HS-5 (cell line): ENCODE data around the gene RAB8B.

Source experiments
- DNase-seq: peaks from one replicate; pipeline ENCODE4 v3.0.0-alpha.2; 2012; ENCODE audit warnings: low read depth

RAB8B gene

DNA sequence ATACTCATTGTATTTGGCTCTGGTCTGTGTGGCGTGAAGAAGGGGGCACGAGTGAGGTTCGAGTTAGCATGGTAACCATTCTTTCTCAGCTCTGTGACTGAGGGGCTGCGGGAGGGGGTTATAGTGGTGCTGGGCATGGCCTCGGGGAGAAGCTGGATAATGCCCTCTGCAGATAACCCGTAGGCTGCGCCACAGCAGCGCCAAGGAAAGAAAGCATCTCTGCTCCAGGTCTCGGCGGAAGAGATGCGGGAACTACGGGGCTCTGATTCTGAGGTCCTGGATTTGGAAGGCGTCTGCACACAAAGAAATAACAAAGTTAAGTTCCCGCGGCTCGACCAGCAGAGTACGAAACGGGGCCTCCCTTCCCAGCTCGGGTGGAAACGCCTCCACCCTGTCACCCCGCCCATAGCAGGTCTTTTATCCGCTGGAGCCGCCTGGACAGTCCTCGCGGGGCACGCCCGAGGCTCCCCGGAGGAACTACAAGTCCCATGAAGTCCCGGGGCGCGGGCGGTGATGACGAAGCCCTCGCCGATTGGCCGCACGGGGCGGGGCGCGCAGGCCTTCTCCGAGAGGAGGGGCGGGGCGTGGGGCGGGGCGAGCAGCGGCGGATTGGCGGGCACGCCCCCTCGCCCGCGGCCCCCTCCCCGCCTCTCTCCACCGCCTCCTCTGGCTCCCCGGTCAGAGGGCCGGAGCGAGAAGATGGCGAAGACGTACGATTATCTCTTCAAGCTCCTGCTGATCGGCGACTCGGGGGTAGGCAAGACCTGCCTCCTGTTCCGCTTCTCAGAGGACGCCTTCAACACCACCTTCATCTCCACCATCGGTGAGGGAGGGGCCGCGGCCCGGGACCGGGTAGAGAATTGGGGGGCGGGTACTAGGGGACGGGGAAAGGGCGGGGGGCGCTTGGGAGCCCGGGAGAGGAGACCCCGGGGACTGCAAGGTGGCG lies at the start of gene RAB8B:
RAB8B (plus strand) TSS at position 681 of the 946 bp plus-strand sequence; CDS start at position 700, 19 bp downstream.
- peak; percentile 84 for DNase-seq

DNA sequence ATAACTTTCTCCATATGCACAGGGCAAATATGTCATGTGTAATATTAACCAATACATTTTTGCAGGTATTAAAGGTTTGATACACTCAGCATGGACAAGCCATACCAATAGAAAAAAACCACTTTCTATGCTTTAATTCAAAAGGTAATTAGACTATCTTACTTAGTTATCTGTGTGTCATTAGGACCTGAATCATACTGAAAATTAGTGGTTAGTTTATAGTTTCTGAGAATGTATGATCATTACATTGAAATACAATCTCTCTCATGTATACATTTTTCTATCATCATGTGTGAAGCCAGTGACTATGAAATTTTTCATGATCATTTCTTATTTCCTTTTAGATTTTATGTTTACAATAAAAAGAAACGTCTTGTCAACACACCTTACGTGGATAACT lies 48.5 kb upstream of the RAB8B start:
- no peak for DNase-seq

DNA sequence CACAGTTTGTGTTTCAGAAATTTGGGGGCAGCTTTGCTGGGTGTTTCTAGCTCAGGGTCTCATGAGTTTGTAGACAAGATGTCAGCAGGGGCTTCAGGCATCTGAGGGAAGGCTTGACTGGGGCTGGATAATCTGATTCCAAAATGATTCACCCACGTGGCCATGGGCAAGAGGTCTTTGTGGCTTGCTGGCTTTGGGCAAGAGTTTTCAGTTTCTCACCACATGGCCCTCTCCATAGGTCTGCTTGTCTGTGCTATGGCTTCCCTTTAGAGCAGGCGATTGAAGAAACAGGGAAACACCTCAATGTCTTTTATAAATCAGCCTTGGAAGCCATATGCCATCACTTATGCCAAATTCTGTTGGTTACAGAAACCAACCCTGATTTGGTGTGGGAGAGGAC lies 44.0 kb upstream of the RAB8B start:
- DNase-seq = no peak

DNA sequence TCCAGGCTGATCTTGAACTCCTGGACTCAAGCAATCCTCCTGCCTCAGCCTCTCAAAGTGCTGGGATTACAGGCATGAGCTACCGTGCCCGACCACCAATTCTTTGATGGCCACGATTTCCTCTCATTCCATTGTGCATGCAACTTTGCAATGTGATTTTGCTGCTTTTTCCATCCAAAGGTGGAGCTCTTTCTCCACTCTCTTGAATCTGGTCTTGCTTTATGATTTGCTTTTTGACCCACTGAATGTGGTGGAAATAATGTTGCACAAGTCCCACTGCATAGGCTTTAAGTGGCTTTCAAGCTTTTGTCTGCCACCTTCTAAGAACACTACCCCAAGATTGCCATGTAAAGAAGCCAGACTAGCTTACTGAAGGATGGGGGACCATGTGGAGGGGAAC lies 42.7 kb upstream of the RAB8B start:
- DNase-seq = no peak

DNA sequence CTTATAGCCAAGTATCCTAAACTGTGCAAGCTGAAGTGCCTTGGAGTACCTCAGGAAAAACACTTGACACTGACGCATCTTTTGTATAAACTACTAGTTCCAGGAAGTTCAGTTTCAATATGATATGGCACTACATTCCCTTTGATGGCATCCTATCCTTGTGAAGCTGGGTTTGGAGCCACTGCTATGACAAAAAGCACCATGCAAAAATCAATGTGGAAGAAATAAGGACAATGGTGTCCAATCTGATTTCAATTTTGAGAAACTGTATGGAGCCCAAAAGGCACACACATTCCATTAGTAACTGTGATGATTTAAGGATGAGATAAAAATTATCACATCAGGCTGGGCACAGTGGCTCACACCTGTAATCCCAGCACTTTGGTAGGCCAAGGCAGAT lies 37.7 kb upstream of the RAB8B start:
- no peak for DNase-seq

DNA sequence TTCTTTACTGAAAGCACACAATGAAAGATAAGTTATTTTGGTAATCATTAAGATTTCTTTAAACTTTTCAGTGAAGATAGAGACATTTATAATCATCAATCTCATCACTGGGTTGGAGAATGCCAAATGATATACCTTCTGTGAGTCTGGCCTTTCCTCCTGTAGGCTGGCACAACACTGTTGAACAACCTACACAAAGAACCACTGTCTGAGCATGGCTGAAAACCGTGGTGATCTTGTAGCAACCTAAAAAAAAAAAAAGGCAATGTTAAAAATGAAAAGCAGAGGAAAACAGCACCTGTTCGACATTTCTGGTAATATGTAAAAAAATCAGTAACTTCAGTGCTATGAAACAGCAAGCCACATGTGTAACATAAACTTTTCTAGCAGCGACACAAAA lies 33.9 kb upstream of the RAB8B start:
- DNase-seq = no peak

DNA sequence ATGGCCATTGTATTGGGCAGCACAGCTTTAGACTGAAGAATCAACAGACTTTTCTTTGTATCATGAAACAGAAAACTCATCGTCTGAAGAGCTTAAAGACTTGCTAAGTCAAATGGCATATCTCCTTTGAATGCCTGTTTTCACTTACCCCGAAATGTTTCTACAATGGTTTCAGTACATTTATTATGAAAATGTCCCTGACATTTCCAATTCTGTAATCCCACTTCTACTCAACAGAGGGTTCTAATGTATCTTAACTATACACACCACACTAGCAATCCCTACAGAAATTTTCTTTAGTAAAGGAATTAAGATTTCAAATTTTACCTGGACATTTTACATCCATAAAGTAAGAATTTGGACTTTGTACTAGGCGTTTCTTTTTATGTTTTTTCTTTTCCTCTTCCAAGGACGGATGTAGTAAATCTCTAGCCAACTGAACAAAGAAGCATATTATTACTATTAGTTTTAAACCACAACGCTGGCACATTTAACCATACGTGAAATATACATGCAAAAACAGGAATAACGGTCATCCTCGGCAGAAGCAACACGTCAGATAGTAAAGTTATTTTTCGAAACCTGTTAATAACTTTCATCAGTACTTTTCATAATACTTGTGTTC lies 33.2 kb upstream of the RAB8B start:
- DNase-seq = no peak

DNA sequence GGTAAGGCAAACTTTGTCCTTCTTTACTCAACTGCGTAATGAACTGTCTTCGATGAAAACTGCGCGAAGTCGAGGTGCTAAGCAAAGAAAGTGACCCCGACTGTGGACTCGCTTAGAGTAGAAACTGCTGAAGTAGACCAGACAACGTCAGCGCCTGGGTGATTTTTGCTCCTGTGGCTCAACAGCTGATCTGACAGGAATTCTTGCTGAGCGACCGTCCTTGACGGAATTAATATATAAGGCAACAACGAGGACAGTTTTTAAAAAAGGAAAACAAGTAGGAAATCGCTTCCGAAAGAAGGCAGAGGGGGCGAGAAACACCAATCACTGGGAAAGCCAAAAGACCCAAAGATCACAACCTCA lies 32.7 kb upstream of the RAB8B start:
- DNase-seq = no peak

DNA sequence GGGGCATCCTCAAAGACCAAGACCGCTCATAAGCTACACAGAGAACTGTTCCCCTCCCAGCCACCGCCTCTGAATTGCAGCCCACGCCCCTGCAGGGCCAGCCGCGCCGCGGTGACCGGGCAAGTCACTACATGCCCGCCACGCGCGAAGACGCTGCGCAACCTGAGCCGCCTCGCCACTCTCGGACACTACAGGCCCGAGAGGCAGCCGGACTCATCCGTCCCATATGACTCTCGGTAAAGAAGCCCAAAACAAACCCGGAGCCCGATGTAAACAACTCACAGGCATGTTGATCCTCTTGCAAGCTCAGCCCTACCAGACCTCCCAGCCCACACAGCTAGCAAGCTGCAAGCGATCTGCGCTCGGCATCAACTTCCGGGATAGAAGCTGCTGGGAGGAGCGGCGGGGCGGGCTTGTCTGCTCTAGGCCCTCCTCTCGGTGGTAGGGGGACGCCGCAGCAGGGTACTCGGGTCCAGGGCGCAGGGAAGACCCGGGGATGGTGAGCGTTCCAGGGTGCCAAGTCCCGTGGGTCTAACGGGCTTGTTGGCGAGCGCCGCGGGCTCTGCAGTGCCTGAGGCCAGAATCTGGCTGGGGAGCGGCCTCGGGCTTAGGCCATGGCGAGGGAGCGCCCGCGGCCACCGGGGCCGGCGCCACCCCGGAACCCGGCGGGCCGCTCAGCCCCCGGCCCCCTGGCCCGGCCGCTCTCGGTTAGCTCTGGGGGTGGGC lies 32.1 kb upstream of the RAB8B start, which contains the start of gene RPS27L:
RPS27L (minus strand) TSS at position 360 of the 726 bp plus-strand sequence; CDS start at position 288, 72 bp downstream.
- peak; percentile 75 for DNase-seq

DNA sequence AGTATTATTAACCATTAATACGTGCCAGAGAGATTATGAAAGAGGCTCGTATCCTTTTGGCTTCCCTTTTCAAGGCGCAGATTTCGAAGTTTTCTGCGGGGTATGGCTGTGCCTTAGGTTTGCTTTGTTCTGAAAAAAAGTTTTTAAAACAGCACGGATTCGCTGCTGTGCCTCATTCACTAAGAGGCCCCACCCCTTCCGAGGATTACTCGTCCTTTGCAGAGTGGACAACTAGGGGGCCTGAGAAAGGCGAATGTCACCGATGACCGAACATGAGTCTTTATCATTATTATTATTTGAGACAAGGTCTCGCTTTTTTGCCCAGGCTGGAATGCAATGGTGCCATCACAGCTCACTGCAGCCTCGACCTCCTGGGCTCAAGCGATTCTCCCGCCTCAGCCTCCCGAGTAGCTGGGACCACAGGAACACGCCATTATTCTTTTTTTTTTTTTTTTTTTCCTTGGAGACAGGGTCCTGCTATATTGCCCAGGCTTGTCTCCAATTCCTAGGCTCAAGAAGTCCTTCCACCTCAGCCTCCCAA lies 31.4 kb upstream of the RAB8B start:
- no peak for DNase-seq

DNA sequence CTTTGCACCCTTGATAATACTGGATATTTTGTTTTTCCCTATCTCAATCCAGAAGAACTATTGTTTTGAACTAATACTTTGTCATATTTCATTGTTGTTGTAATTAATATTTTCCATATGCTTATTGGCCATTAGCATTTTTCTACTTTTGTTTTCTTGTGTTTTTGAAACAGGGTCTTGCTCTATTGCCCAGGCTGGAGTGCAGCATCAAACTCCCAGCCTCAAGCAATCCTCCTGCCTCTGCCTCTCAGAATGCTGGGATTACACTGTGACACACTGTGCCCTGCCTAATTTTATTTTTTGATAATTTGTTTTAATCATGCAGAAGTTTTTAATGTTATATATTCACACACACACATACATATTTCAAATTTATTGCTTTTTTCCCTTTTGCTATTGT lies 28.8 kb upstream of the RAB8B start:
- no peak for DNase-seq

DNA sequence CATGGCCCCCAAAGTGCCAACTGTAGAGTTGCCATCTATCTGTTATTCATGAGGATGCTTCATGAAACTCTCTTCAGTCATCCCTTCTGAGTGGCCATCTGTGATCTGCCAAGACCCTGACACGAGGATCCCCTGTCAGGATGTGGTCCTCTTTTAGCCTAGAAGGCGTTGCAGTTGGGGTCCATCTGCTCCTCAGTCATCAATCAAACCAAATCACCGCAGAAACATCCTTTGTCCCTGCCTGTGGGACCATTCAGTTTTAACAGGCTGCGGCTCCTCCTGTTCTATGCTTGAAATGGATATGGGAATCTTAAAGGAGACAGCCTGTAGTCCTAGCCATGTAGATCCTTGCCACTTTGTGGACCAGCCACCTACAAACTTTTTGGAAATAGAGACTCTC lies 26.2 kb upstream of the RAB8B start:
- DNase-seq = no peak

DNA sequence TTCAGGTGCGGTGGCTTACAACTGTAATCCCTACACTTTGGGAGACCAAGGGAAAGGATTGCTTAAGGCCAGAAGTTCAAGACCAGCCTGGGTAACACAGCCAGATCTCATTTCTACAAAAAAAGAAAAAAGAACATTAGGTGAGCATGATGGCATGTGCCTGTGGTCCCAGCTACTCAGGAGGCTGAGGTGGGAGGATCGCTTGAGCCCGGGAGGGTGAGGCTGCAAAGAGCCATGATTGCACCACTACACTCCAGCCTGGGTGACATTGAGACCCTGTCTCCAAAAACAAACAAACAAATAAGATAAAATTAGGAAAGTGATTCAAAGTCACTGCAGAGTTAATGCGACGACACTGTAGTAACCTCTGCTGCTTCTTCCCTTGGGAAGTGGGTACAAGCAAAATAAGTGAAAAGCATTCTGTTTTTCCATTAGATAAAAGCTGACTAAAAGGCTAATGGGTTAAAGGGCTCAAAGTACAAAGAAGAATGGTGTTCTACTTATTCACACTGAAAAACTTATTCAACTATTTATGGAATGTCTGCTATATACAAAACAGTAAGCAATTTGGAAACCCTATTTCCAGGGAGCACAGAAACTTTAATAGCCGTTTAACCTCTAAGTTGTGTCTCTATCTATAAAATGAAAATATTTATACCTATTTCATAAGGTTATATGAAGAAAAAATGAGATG lies 24.1 kb upstream of the RAB8B start:
- DNase-seq = no peak

DNA sequence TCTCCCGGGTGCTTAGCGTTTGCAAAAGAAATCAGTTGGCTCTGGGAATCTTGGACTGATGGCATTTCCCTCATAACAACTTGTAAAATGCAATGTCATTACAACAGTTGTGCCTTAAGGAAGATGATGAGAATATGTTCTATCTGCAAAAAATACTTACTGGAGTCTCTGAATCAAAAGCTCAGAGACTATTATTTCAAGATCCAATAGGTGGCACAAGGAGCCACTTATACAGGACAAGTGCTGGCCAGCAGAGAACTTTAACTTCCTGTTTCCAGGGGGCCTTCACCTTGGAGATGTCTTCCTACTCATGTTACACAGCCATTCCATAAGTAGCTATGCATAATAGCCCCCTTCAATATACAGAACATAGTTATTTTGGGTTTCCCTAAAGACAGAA lies 23.2 kb upstream of the RAB8B start:
- no peak for DNase-seq

DNA sequence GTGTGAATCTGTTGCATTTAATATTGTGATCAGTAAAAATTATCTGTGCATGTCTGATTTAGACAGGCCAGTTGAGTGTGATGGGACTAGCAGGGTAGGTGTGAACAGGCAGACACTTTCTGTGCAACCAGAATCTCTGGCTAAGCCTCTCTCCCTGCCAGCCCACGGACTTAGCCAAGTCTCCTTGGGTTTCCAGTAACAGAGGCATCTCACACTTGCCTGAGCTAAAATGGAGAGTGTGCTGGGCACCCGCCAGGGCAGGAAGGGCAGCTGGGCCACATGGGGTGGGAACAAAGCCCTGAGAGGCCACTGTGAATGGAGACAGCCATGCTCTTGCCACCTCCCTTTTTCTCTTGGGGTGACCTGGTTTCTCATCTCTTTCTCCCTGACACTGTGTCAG lies 19.6 kb upstream of the RAB8B start:
- DNase-seq = no peak

DNA sequence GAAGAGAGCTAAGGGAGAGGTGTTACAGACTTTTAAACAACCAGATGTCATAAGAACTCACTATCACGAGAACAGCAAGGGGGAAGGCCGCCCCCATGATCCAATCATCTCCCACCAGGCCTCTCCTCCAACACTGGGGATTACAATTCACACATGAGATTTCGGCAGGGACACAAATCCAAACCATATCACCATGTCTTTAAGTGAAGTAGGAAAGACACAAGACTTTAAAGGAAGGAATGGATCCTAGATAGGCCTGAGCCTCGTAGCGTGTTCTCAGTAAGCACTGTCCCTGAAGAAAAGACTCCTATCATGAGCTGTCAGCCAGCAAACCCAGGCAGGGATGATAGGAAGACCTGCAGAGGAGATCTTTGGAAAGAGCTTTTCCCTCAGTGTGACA lies 17.0 kb upstream of the RAB8B start:
- no peak for DNase-seq

DNA sequence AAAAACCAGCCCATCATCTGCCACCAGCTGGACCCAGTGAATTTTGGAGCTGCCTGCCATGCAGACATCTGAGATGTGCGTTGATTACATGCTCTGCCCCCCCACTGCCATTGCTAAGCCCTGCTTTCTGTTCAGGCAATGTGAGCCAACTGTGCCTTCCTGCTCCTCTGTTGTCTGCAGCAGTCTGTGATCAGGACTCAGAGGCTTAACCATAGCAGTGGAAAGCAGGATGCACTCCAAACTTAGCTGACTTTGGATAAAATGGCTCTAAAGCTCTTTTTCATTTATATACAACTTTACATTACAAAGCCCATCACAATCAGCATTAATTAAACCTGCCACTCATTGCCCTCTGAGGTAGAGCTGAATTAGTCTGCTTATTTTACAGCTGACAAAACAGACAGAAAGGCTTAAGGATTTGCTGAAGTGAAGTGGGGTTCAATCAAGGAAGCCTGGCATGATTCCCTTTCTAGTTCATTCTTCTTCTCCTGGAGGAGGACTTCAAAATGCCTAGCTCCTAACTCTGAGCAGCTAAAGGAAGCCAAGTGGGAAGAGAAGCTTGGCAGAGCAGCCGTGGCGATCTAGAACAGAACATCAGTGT lies 16.5 kb upstream of the RAB8B start:
- no peak for DNase-seq

DNA sequence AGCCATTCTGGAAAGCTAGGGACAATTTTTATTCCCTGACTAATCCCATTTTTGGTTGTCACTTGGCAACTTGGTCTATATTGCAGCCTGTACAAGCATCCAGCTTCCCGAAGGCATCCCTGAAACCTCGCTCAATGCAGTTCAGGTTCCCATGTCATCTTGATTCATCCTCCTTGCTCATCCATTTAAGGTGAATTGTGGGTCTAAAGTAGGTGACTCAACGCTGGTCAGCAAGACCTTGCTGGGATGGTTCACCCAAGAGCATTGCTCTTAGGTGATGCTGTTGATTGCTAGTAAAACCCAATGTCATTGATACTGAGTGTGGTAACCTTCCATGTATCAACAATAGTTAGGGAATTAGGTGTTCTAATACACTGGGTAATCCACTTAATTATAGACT lies 13.1 kb upstream of the RAB8B start:
- DNase-seq = peak; percentile 32

DNA sequence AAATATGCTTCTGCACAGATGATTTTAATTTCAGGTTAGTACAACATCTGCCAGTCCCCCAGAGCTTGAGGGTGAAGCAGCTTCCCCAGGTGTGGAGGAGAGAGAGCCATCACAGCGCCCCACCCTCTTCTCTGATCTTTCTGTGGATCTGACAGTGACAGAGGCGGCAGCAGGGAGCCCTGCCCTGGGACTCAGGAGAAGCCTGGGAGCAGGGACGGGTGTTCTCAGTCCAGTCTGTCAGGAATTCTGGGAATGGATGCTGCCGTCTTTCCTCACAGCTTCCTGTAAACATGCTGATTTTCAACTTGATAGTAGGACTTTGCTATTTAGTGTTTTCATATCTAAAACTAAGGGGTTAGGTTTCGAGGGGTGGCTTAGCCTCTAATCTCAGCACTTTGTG lies 11.4 kb upstream of the RAB8B start:
- DNase-seq = no peak

DNA sequence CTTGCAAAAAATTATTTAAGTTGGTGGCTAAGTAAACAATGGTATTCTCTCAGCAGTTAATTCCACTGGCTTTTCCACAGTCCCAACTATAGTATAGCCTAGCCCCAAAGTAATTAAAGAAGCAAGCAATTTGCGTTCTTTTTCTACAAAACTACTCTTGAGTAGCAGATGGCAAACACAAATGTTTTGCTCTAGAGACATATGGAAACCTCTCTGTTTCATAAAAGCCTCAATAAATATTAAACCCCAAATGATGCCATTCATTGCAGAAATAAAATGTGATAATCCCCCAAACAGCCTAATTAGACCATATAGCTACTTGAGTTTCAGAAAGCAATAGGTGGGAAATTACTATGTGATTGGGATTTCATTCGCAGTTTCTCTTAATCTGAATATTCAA lies 8.7 kb upstream of the RAB8B start:
- DNase-seq = no peak

DNA sequence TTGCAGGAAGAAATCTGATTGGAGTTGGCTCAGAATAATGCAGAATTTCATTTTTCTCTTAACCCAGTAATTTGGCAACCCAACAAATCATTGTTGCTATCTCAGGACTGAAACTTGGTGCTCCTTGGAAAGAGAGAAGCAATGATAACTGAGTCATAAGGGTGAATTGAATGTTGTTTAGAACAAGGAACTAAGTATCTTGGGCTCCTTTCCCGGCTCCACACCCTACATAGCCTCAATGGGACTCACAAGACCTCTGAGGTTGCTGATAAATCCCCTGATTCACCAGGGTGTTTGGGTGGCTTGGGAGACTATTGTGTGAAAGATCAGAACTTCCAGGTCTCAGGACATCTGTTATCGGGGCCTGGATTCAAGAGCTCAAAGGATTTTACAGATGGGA lies 7.8 kb upstream of the RAB8B start:
- DNase-seq = no peak

DNA sequence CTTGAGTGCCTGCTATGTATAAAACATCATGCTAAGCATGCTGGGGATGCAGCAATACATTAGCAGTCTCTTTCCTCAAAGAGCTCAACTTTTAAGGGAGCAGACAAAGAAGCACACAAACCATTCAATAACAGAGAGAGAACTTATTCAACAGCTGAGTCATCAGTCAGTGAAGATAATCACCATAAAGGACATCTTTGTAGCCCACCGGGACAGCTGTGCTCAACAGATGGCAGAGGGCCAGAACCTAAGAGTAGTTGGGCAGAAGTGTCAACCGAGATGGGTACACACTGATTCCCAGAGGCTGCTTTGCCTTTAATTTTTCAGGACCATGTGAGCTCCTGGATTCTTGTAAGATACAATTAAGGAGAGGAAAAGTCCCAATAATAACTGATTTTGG lies 4.2 kb upstream of the RAB8B start:
- DNase-seq = no peak
